Type B pancreatic cell (in vitro differentiated cells): Measurements from ENCODE around the gene PRKCE. TPM values are rescaled to one million over a fixed set of nuclear protein-coding genes. Genes with fewer than 3 reads are reported as not detected.

ENCODE experiments used
- DNase-seq: peaks from one replicate; pipeline ENCODE4 v3.0.0; 2021; ENCODE audit warnings: mixed read lengths; ENCODE audit not compliant: unreplicated experiment; ENCODE audit errors: extremely low spot score
- H3K27ac Mint-ChIP-seq: 2 replicates; pipeline ENCODE4 v1.8.0; 2021; ENCODE audit warnings: mild to moderate bottlenecking, mixed read lengths
- H3K27me3 Mint-ChIP-seq: 2 replicates; pipeline ENCODE4 v1.8.0; 2021; ENCODE audit warnings: mixed read lengths
- H3K36me3 Mint-ChIP-seq: 2 replicates; pipeline ENCODE4 v1.8.0; 2021; ENCODE audit warnings: mixed read lengths
- H3K4me1 Mint-ChIP-seq: one replicate; pipeline ENCODE4 v1.8.0; 2021; ENCODE audit warnings: mixed read lengths; ENCODE audit not compliant: unreplicated experiment
- H3K4me3 Mint-ChIP-seq: 2 replicates; pipeline ENCODE4 v1.8.0; 2021; ENCODE audit warnings: mild to moderate bottlenecking, mixed read lengths
- H3K9me3 Mint-ChIP-seq: 2 replicates; pipeline ENCODE4 v1.8.0; 2021; ENCODE audit warnings: mixed read lengths
- CTCF ChIP-seq: fragments of 200-600 bp; sonication (generic); conservative IDR thresholded peaks from 2 replicates; pipeline ENCODE4 v1.5.0; 2021; ENCODE audit warnings: antibody characterized with exemption, mild to moderate bottlenecking
- total RNA-seq: library from RNA; stranded (reverse); gene quantifications from 2 replicates; pipeline ENCODE4 v1.2.1, GENCODE V29; 2021; ENCODE audit warnings: low replicate concordance

The PRKCE gene
- total RNA-seq, 1 donor from 2014 or later: 21.2 TPM

GRCh38 chr2:46026431-46026830 lies 375.0 kb downstream of the PRKCE start:
- Mint-ChIP-seq H3K27me3 (no peaks in the 10 kb centered on the region), H3K36me3 (peaks cover 11% of the 10 kb centered on the region), H3K4me3 (no peak overlapping the region), H3K27ac (no peak overlapping the region), H3K9me3 (peaks cover 7% of the 10 kb centered on the region), H3K4me1 (peaks cover 5% of the 10 kb centered on the region)
- TF ChIP-seq CTCF: no peak
- DNase-seq: no peak

- Mint-ChIP-seq H3K27ac (no peak overlapping the region), H3K4me1 (peaks cover 9% of the 10 kb centered on the region), H3K4me3 (no peak overlapping the region), H3K27me3 (no peaks in the 10 kb centered on the region), H3K36me3 (peaks cover 10% of the 10 kb centered on the region), H3K9me3 (peaks cover 4% of the 10 kb centered on the region)
- DNase-seq: no peak
- TF ChIP-seq CTCF: no peak
Measured at GRCh38 chr2:46029332-46029811, 377.9 kb downstream of the PRKCE start.

- Mint-ChIP-seq H3K27ac (no peak overlapping the region), H3K9me3 (peaks cover 4% of the 10 kb centered on the region), H3K36me3 (peaks cover 10% of the 10 kb centered on the region), H3K4me1 (peaks cover 9% of the 10 kb centered on the region), H3K27me3 (no peaks in the 10 kb centered on the region), H3K4me3 (no peak overlapping the region)
- no peak for TF ChIP-seq CTCF
- no peak for DNase-seq
Measured at GRCh38 chr2:46030330-46030729, 378.9 kb downstream of the PRKCE start.

- H3K27me3 Mint-ChIP-seq: no peaks in the 10 kb centered on the region
- peaks cover 10% of the 10 kb centered on the region for H3K36me3 Mint-ChIP-seq
- peaks cover 4% of the 10 kb centered on the region for H3K9me3 Mint-ChIP-seq
- H3K4me3 Mint-ChIP-seq: no peak overlapping the region
- H3K4me1 Mint-ChIP-seq: peaks cover 9% of the 10 kb centered on the region
- H3K27ac Mint-ChIP-seq: no peak overlapping the region
- no peak for DNase-seq
- no peak for TF ChIP-seq CTCF
Measured at GRCh38 chr2:46032161-46032813, 380.8 kb downstream of the PRKCE start.

GRCh38 chr2:46032996-46033395 lies 381.5 kb downstream of the PRKCE start:
- peaks cover 4% of the 10 kb centered on the region for H3K9me3 Mint-ChIP-seq
- H3K27me3 Mint-ChIP-seq: no peaks in the 10 kb centered on the region
- peaks cover 9% of the 10 kb centered on the region for H3K4me1 Mint-ChIP-seq
- no peak overlapping the region for H3K27ac Mint-ChIP-seq
- no peak for DNase-seq
- no peak for TF ChIP-seq CTCF
- H3K4me3 Mint-ChIP-seq: no peak overlapping the region
- H3K36me3 Mint-ChIP-seq: peaks cover 10% of the 10 kb centered on the region
